Stimulated activated CD8-positive, alpha-beta memory T cell treated with anti-CD3 and anti-CD28 coated beads, Interleukin-7, amount 100 ng/mL, for 24 hours (primary cell): Measurements from ENCODE around the gene SCN8A.

ENCODE experiments used
- DNase-seq: peaks from one replicate; pipeline ENCODE4 v3.0.0-alpha.2; 2020; ENCODE audit warnings: low read depth

Gene SCN8A

DNA sequence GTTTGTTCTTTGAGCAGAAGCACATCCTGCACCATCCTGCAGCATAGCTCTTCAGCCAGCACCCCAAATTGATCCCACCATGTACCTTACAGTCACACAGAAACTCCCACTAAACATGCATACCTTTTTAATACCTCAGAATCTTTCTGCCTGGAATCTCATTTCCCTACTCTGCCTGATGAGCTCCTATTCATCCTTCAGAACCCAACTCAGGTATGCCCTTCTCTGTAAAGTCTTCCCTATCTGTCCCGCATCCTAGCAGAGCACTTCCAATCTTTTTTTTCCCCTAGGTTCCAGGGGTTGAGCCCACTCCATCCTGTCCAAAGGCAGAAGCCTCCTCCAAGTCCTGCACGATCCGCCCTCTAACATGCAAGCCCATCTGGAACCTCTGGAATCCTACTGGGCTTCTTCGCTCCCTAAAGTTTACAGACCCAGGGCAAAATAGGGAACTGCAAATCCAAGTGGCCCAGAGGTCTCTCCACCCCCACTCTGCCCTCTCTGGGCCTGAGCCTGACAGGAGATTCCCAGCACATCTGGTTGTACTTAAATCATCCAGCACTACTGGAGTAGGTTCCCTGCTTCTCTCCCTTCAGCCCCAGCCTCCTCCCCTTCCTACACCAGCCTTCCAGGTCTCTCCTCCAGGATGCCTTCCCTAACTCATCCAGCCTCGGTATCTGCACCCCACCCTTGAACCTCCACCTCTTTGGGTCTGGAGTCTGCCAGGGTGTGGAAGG lies 261.5 kb downstream of the SCN8A start:
- no peak for DNase-seq

DNA sequence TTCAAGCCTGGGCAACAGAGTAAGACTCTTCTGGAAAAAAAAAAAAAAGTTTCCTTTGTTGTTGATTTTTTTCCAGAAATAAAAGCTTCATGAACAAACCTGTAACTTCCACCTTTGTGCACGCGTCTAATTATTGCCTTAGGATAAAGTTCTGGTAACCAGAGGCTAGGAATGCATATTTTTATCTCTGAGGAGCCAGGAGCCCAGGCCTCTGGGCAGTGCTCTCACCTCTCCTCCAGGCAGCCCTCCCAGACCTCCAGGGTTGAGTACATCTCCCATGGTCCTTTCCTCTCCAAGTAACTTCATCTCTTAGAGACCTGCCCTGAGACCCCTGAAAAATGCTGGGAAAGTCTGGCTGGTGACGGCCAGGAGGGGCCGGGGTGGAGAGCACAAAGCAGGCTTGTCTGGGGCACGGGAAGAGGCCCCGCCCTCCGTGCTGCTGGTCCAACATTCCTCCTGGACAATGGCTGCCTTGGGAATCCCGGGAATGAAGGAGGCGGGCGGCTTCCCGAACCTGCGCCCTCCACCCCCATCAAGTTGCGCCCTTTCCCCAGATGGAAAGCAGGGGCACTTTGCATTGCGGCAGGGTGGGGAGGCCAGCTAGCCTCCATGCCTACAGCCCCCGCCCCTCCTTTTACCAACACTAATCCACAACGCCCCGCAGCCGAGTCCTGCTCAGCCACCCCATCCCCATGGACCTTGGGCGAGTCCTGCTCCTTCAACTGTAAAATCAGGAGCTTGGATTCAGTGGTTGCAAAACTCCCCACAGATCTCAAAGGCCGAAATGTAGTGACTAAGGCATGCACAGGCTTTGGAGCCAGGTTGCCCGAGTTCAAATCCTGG lies 264.8 kb downstream of the SCN8A start:
- no peak for DNase-seq

DNA sequence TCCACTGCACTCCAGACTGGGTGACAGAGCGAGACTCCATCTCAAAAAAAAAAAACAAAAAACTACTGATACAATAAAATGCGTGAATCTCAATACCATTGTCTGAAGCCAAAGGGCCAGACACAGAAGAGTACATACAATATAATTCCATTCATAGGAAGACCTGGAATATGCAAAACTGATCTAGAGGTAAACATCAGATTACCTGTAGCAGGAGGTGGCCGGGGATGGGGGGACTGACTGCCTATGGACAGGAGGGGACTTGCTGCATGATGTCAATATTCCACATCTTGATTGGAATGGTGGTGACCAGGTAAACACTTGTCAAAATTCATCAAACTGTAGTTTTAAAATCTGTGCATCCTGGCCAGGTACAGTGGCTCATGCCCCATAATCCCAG lies 270.0 kb downstream of the SCN8A start:
- no peak for DNase-seq
